ENCODE data around the gene TBXAS1. TPM values are rescaled to one million over a fixed set of nuclear protein-coding genes. Genes with fewer than 3 reads are reported as not detected.

TBXAS1 gene
- total and polyA plus RNA-seq, 11 donors: 2.0 to 32.0 (median 4.7) TPM

DNA sequence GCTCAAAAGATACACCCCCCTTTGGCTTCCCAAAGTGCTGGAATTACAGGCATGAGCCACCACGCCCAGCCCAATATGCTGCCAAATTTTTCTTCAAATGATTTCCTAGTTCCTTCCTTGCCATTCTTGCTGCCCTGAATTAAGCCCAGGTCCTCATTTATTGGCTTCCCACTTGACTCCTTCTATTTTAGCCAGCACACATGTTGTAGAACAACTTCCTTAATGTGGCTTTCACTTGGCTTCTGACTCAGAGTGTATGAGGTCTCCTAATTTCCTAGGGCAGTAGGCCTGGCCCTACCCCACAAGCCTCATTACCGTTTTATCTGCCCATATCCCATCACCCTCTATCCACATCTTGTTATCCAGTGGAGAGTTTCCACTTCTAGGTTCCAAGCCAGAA, 29.5 kb upstream of the TBXAS1 start:
- no peak for TF ChIP-seq CTCF (IDR thresholded peaks at IDR 0.05)
- no peak for TF ChIP-seq POLR2A (IDR thresholded peaks at IDR 0.05)
- intact Hi-C loops (cut with DNase I): loop anchor here in 1 of 10 donors (2.0 kb wide), 1 partner anchor 299 kb away; no protein-coding TSS in a partner anchor
- no peak overlapping the region for H3K27ac ChIP-seq
- no peaks in the 10 kb centered on the region for H3K36me3 ChIP-seq
- WGBS, 4 donors: 51 to 64% (median 60%) methylated on average over 2 of the region's 2 CpGs
- peak; percentile 37 to 67 (median 52) for ATAC-seq
- H3K4me3 ChIP-seq: no peak overlapping the region
- H3K9me3 ChIP-seq: no peaks in the 10 kb centered on the region
- H3K4me1 ChIP-seq: peaks cover 0 to 17% (median 0%) of the 10 kb centered on the region in 12 donors
- no peak for DNase-seq
- H3K27me3 ChIP-seq: no peaks in the 10 kb centered on the region

GRCh38 chr7:139804571-139804970, 24.5 kb upstream of the TBXAS1 start:
- WGBS, 4 donors: 72 to 96% (median 84%) methylated on average over 1 of the region's 1 CpG

DNA sequence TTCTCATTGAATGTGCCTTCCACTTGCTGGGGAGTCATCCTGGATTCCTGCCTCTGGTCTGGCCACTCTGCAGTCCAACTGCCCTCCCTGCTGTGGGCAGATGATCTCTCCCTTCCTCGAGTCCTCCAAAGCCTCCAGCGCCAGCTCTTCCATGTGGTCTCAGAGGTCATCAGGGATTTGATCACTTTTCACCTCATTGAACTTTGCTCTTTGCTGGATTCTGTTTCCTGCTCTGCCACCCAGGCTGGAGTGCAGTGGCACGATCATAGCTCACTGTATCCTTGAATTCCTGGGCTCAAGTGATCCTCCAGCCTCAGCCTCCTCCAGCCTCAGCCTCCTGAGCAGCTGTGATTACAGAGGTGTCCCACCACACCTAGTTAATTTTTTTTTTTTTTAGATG, 22.1 kb upstream of the TBXAS1 start:
- TF ChIP-seq POLR2A (IDR thresholded peaks at IDR 0.05): no peak
- no peak for TF ChIP-seq CTCF (IDR thresholded peaks at IDR 0.05)
- ATAC-seq: no peak
- Histone ChIP-seq H3K27ac (no peak overlapping the region), H3K36me3 (no peaks in the 10 kb centered on the region), H3K4me3 (no peak overlapping the region), H3K27me3 (no peaks in the 10 kb centered on the region), H3K4me1 (no peaks in the 10 kb centered on the region), H3K9me3 (no peaks in the 10 kb centered on the region)
- 74 to 87% (median 86%) methylated on average over 3 of the region's 3 CpGs for WGBS, 4 donors
- intact Hi-C loops (cut with DNase I): no loop called here
- DNase-seq: no peak

More at GRCh38 chr7:139804571-139804970, 24.5 kb upstream of the TBXAS1 start:
- Histone ChIP-seq H3K4me1 (peaks cover 0 to 6% (median 0%) of the 10 kb centered on the region in 12 donors), H3K27me3 (no peaks in the 10 kb centered on the region), H3K36me3 (no peaks in the 10 kb centered on the region), H3K9me3 (no peaks in the 10 kb centered on the region), H3K27ac (no peak overlapping the region), H3K4me3 (no peak overlapping the region)
- no peak for DNase-seq
- ATAC-seq: no peak
- intact Hi-C loops (cut with DNase I): no loop called here
- TF ChIP-seq CTCF (IDR thresholded peaks at IDR 0.05) (no peak), POLR2A (IDR thresholded peaks at IDR 0.05) (no peak)

DNA sequence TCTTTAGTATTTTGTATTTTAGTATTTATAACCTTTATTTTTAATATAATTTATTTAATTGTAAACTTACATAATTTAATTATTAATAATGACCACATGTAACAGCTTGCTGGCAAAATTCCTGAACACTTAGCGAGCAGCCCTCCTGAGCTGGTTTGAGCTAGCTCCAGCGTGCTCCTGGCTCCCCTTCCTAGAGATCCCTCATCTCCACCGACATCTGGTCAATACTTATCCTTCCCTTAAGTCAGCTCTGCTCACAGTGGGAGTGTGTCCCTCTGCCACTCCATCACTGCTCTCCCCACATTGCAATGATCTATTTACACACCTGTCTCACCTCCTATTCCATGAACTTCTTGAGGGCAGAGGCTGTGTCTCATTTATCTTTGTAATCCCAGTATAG, 20.6 kb upstream of the TBXAS1 start:
- intact Hi-C loops (cut with DNase I): no loop called here
- WGBS, 4 donors: 85 to 93% (median 90%) methylated on average over 3 of the region's 3 CpGs
- Histone ChIP-seq H3K4me1 (no peaks in the 10 kb centered on the region), H3K27ac (no peak overlapping the region), H3K27me3 (no peaks in the 10 kb centered on the region), H3K36me3 (no peaks in the 10 kb centered on the region), H3K4me3 (no peak overlapping the region), H3K9me3 (no peaks in the 10 kb centered on the region)
- DNase-seq: no peak
- TF ChIP-seq CTCF (IDR thresholded peaks at IDR 0.05): no peak
- no peak for TF ChIP-seq POLR2A (IDR thresholded peaks at IDR 0.05)
- ATAC-seq: no peak

Data from heart left ventricle (tissue), 16 donors.